Kidney capillary endothelial cell (primary cell): ENCODE data around the gene CYP39A1.

Source experiments
- DNase-seq: peaks from one replicate; pipeline ENCODE4 v3.0.0-alpha.2; 2018; ENCODE audit warnings: low spot score

The CYP39A1 gene, protein sequence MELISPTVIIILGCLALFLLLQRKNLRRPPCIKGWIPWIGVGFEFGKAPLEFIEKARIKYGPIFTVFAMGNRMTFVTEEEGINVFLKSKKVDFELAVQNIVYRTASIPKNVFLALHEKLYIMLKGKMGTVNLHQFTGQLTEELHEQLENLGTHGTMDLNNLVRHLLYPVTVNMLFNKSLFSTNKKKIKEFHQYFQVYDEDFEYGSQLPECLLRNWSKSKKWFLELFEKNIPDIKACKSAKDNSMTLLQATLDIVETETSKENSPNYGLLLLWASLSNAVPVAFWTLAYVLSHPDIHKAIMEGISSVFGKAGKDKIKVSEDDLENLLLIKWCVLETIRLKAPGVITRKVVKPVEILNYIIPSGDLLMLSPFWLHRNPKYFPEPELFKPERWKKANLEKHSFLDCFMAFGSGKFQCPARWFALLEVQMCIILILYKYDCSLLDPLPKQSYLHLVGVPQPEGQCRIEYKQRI

DNA sequence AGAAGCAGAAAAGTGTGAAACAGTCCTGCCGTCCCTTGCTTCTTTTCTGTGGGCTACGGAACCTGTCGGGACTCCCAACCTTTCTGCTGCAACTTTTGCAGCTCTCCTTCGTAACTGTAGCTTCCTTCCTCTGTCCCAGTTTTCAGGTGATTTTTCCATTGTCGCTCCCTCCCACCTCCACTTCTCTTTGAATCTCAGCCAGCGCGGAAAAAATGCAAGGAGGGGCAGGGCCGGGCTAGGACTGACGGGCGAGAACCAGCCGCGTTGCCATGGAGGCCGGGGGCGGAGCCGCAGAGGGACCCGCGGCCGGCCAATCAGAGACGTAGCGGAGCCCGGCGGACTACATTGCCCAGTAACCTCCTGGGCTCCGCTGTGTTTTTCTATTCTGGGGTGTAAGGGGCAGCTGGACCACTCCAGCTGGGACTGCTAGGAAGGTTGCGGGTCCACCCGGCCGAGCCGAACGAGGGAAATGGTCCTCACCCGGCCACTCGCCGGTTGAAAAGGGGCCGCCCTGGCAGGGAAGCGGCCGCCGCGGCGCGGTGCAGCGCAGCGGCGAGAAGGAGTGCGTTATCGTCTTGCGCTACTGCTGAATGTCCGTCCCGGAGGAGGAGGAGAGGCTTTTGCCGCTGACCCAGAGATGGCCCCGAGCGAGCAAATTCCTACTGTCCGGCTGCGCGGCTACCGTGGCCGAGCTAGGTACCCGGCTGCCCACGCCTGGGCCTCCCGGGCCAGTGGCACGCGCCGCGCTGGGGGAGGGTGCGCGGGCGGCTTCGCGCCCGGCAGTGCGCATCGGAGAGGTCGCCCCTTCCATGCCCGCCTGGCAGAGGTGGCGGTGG is at the start of gene CYP39A1, which contains the start of gene SLC25A27:
Gene CYP39A1 (minus strand): TSS at position 216 of the 836 bp plus-strand sequence. CDS start 236 bp downstream, outside the sequence.
Gene SLC25A27 (plus strand): TSS at position 373 of the 836 bp plus-strand sequence. CDS start 218 bp downstream, at position 591.
- peak; percentile 84 for DNase-seq

DNA sequence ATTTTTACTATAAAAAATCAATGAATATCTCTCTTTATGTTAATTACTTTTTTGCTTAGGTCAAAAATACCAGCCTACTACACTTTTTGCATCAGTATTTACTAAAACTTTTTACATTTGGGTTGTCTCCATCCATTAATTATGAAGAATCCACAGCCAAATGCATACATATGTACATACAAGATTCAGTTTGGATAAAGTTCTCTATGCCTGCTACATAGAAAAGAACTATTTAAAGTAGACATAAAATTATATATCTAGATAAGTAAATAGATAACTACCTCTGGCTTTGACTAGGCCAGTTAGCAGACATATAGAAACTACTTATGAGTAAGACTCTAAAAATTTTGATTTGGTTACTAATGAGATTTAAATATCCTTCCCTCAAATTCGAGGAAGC is 47.4 kb upstream of the CYP39A1 start:
- no peak for DNase-seq

DNA sequence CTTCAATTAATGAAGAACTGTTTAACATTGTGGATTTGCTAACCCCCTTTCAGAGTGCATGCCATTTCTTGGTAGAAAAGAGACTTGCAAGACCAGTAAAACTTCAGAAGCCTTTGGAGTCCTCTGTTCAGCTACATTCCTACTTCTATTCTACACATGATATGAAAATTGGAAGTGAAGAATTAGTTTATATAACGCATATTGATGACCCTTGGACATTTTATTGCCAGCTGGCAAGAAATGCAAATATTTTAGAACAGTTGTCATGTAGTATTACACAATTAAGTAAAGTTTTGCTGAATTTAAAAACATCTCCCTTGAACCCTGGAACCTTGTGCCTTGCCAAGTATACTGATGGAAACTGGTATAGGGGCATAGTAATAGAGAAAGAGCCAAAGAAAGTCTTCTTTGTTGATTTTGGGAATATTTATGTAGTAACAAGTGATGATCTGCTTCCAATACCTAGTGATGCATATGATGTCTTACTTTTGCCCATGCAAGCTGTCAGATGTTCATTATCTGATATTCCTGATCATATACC is 38.4 kb upstream of the CYP39A1 start:
- no peak for DNase-seq

DNA sequence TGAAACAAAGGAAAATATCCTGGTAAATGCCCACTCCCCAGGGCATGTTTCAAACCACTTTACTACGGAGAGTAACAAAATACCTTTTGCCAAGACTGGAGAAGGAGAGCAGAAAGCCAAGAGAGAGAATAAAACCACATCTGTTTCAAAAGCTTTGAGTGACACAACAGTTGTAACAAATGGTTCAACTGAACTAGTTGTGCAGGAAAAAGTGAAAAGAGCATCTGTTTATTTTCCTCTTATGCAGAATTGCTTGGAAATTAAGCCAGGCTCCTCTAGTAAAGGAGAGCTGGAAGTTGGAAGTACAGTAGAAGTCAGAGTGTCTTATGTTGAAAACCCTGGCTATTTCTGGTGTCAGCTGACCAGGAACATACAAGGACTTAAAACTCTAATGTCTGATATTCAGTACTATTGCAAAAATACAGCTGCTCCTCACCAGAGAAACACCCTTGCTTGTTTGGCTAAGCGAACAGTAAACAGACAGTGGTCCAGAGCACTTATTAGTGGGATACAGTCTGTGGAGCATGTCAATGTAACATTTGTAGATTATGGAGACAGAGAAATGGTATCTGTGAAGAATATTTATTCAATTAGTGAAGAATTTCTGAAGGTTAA is 37.6 kb upstream of the CYP39A1 start:
- DNase-seq, result no peak

DNA sequence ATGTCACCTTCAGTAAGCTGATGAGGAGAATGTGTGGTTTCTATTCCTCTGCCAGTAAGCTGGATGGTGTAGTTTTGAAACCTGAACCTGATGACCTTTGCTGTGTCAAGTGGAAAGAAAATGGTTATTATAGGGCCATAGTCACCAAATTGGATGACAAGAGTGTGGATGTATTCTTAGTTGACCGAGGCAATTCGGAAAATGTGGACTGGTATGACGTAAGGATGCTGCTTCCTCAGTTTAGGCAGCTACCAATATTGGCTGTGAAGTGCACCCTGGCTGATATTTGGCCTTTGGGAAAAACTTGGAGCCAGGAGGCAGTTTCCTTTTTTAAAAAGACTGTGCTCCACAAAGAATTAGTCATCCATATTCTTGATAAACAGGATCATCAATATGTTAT is 37.0 kb upstream of the CYP39A1 start:
- DNase-seq, result no peak

DNA sequence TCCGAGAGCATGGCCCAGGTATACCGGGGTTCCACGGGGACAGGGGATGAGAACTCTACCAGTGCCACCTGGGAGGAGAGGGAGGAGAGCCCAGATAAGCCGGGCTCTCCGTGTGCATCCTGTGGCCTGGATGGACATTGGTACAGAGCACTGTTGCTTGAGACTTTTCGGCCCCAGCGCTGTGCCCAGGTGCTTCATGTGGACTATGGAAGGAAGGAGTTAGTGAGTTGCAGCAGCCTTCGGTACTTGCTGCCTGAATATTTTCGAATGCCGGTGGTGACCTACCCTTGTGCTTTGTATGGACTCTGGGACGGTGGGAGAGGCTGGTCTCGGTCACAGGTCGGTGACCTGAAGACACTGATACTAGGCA is 36.3 kb upstream of the CYP39A1 start:
- no peak for DNase-seq

DNA sequence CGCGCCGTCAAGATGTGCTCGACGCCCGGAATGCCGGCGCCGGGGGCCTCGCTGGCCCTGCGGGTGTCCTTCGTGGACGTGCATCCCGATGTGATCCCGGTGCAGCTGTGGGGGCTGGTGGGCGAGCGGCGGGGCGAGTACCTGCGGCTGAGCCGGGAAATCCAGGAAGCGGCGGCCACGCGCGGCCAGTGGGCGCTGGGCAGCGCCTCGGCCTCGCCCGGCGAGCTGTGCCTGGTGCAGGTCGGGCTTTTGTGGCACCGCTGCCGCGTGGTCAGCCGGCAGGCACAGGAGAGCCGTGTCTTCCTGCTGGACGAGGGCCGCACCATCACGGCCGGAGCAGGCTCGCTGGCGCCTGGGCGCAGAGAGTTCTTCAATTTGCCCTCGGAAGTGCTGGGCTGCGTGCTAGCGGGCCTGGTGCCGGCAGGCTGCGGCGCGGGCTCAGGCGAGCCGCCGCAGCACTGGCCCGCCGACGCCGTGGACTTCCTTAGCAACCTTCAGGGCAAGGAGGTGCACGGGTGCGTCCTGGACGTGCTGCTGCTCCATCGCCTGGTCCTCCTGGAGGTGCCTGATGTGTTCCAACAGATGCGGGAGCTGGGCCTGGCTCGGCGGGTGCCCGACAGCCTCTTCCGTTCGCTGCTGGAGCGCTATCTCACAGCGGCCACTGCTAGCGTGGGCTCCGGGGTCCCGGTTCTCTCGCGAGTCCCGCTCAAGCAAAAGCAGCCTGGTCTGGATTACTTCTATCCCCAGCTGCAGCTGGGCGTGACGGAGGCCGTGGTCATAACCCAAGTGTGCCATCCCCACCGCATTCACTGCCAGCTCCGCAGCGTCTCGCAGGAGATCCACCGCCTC is 35.7 kb upstream of the CYP39A1 start:
- no peak for DNase-seq

DNA sequence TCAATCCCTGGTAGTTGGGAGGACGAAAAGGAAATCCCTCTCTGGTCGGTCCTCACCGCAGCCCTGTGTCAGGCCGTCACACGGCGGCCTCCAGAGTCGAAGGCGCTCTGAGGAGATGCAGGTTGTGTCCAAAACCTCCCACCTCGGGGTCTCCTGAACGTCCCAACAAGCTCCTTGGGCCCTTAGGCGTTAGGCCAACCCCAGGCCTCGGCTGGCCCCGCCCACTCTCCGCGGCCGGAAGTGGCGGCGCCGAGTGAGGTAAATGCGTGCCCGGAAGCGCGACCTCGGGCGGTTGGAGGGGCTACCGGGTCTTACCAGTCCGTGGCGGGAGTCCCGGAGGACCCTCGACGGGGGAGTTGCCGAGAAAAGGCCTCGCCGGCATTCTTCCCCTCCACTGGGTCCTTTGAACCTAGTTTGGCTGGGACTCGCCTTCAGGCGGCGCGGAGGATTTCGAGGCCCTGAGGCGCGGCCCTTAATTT is 35.0 kb upstream of the CYP39A1 start, which contains the start of gene TDRD6:
Gene TDRD6 (plus strand): TSS at position 267 of the 479 bp plus-strand sequence. CDS start 244 bp downstream, outside the sequence.
- DNase-seq, result no peak

DNA sequence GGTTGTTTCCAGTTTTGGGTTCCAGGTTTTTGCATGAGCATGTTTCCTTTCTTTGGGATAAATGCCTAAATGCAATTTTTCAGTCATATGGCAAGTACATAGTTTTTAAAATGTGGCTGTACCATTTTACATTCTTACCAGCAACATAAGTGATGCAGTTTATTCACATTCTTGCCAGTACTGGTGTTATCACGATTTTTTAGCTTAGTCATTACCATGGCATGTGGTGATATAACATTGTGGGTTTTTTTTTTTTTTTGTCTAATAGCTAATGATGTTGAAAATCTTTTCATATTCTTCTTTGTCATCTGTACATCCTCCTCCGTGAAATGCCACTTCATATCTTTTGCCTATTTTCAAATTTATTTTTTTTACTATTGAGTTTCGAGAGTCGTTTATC is 32.2 kb upstream of the CYP39A1 start:
- DNase-seq, result no peak

DNA sequence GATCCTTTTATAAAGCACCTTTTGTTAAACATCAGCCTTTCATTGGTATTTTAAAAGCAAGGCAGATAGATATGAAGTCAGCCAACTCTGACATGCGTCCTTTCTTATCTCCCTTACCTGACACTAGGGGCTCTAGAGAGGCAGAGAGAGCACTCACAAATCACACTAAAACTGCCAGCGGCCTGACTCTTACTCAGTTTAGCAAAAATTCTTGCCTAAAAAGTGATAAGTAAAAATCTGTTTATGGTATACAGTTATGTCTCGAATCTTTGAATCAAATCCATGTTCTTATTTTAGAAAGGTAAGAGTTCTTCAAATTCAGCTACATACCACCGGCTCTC is 24.7 kb upstream of the CYP39A1 start:
- DNase-seq, result no peak

DNA sequence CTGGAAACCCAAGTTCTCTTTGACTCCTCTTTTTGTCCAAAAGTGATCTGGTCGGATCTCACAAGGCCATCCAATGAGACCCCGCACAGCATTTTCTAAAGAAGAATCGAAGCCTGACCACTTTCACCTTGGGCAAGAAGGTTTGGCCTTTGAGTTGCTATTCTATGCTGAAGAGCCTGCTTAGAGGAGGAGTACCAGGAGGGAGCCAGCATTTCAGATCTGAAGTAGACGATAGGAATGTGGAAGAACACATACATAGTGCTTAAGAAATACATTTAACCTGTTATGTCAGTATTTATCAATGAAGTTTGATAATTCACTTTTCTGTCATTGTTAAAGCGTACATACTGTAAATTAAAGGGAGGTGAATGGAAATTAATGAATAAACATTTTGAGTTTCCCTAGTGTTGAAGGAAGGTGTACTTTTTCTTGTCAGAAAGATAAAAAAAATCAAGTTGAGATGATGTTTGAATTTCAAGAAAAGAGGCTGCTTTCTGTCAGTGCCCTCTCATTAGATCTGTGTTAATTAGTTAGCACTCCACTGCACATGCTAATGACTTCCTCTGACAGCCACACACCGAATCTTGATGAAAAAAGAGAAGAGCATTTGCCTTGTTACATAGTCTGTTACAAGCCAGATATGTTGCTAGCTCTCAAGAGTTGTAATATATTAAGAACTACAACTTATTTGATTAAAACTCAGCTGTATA is 24.1 kb upstream of the CYP39A1 start:
- DNase-seq, result no peak

DNA sequence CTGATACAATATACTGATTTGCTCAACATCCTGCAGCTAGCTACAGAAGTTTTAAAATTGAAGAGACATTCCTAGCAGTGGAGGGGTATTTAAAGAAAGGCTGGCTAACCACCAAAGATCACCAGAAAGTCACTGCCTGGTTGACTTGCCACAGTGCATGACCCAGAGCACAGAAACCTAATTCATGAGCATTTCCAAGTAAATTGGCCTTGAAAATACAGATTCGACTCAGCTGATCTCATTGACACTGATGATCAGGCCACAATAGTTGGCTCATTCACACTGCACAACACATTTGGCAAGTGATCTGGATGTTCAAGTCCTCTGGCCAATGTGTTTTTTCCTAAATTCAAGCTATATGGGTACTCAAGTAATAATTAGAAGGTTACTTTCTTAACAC is 21.8 kb upstream of the CYP39A1 start:
- DNase-seq, result no peak

DNA sequence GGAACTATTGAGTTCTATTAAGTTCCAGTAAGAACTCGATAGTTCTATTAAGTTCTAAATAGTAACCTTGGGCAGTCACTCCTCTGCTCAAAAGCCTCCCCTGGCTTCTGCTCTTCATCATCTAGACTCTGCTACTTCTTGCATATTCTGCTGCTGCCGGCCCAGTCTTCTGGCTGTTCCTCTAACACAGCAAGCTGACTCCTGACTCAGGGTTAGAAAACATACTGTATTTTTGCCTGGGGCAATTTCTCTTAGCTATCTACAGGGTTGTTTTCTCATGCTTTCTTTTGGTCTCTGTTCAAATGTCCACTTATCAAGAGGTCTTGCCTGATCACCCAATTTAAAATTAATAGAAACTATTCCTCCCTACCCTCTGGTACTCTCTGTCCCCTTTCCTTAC is 14.8 kb upstream of the CYP39A1 start:
- no peak for DNase-seq

DNA sequence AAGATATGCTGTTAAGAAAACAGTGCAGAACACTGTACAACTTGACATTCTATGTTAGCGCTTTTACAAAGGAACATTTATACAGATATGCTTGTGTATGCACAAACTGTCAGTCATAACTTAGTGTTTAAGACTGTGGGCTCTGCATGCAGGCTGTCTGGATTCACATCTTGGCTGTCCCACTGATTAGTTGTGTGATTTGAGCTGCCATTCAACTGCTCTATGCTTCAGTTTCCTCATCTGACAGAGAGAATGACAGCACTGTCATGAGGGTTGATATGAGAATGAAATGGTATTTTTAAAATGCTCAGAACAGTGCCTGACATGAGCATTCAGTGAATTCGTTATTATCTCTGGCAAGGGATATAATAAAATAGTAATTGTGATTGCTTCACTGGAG is 8.9 kb upstream of the CYP39A1 start:
- DNase-seq, result no peak

DNA sequence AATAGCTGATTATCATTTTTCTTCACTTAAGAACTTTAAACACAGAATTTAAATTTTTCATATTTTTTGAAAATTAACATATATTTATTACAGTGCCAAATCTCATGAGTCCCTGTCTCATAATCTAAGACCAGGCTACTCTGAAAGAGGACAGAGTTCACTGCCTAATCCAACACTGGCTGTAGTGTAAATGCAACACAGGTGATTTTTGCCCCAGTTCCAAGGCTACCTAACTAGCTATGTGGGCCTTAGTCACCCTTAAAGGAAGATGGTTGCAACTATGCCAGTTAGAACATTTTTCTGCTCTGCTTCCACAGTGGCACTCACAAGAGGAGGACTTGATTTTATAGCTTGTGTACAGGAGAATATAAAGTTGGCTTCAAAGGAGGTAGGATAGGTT is 5.0 kb upstream of the CYP39A1 start:
- DNase-seq, result no peak

DNA sequence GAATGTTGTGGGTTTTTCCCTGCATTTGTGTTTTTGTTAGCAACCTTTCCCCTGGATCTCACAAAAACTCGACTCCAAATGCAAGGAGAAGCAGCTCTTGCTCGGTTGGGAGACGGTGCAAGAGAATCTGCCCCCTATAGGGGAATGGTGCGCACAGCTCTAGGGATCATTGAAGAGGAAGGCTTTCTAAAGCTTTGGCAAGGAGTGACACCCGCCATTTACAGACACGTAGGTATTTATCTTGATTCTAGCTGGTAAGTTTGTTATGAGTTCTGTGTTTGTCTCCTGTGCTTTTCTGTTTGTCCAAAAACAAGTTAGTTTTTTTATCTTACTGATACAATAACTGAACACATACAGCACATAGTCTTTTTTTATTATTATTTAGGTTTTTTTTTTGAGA is 3.2 kb upstream of the CYP39A1 start:
- no peak for DNase-seq

DNA sequence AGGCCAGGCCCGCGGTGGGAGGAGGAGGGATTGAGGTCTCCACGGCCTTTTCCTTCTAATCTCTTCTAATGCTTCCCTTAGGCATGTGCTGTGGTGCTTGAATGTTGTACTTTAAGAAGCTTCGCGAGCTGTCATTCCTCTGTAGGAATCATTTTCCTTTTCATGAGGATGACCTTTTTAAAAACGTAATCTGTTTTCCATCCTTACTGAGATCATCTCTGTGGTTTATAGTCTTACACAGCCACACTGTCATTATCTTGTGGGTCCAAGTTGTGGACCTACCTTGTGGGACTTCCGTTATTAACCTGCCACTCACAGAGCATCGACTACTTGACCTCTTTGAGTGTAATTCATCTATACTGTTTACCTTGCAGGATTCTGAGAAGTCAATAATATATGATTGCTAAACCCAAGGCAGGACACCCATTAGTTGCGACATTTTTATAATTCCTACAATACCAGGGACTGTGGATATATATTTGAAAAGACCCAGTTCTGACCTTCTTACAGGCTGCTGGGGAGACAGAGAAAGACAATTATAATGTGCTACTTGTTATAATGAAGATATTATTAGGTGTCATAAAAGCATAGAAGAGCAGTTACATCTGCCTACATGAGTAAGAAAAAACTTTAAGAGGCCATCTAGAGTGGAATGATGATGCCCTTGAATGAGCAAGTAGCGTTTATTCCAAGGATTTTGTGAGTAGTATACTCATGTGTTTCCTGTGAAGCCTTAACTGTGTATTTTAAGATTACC is 999 bp upstream of the CYP39A1 start:
- DNase-seq, result no peak

DNA sequence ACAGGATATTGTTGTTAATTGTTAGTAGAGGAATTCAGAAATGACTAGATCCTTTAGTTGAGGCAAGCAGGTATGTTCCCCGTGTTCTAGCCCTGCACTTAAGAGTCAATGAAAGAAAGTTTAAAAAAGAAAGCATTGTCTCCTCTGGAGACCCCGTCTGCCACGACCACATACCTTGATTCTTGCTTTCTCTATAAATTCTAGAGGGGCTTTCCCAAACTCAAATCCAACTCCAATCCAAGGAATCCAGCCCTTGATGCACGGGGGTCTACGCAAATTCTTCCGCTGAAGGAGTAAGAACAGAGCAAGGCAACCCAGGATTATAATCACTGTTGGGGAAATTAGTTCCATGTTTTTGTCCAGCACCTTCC is 401 bp downstream of the CYP39A1 start:
- DNase-seq, result no peak

DNA sequence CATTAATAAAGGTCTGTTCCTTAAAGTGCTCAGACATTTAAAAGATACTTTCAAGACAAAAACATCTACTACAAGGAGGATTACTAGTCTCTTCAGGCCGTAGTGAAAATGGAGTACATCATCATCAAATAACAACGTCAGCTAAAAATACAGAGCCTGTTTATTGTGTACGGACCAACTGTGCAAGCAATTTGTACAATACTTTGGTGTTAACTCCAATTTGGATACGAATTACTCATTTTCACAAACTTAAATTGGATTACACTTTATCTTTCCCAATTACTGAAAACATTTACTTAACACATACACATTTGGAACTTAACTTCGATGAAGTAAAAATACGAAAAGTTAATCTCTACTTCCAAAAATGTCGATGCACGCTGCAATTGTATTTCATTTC is 802 bp downstream of the CYP39A1 start:
- DNase-seq, result no peak

DNA sequence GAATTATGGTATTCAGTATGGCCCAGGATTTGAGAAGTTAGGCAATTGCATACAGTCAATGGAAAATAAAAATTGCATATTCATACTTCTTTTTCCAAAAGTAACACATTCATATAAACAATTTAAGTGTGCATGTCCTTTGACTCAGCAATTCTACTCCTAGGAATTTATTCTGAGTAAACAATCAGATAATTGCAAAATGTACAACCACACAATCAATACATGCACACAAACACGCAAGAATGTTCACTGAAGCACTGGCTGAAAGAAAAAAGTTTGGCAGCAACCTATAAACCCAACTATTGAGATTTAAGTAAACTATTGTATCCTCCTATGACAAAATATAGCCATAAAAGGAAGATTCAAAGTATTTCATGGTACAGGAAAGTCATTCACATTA is 1.6 kb downstream of the CYP39A1 start:
- DNase-seq, result no peak
